Caco-2 (cell line): ENCODE results near the gene TPPP2. TPM values are rescaled to one million over a fixed set of nuclear protein-coding genes. Genes with fewer than 3 reads are reported as not detected.
A peak's percentile ranks its signal among the peaks of the same experiment; 100 is the strongest.

ENCODE experiments used
- BruUV-seq: library from RNA; stranded (reverse); fragments of 400-500 nt; replicated peaks from 2 replicates; lab custom pipeline; 2021; lab: Mats Ljungman, UMichigan
- CTCF ChIA-PET: fragments of 300-600 bp; sonication (Branson Sonifier 250); formaldehyde crosslinking; loops from one replicate; lab custom pipeline; 2022; ENCODE audit warnings: antibody characterized with exemption; lab: Charles Lee
- POLR2A ChIA-PET: fragments of 300-600 bp; sonication (Branson Sonifier 250); formaldehyde crosslinking; loops from one replicate; lab custom pipeline; 2022; ENCODE audit warnings: antibody characterized with exemption; lab: Charles Lee
- DNase-seq, 2 experiments: peaks; one replicate each; pipeline versions ENCODE4 v3.0.0 to v3.0.0-alpha.2; 2020 to 2022
- H3K27me3 ChIP-seq: replicated peaks from 2 replicates; pipeline ENCODE4 v1.6.0; 2011; ENCODE audit warnings: low read length; ENCODE audit not compliant: control insufficient read depth, insufficient read depth
- H3K36me3 ChIP-seq: 2 replicates; pipeline ENCODE4 v1.5.1; 2011; ENCODE audit warnings: low read length; ENCODE audit not compliant: control insufficient read depth, insufficient read depth
- H3K4me1 ChIP-seq: fragments of 250-450 bp; sonication (Bioruptor Pico); 2 replicates; pipeline ENCODE4 v1.5.1; 2020; ENCODE audit warnings: mild to moderate bottlenecking
- H3K4me3 ChIP-seq: 2 replicates; pipeline ENCODE4 v1.5.1; 2011; ENCODE audit warnings: low read depth, mild to moderate bottlenecking, control low read depth, low read length
- H3K9me3 ChIP-seq: fragments of 250-450 bp; sonication (Bioruptor Pico); 2 replicates; pipeline ENCODE4 v1.5.1; 2020; ENCODE audit warnings: mild to moderate bottlenecking, moderate library complexity
- H3K27ac Mint-ChIP-seq: one replicate; pipeline ENCODE4 v1.8.0; 2022; ENCODE audit warnings: mixed read lengths; ENCODE audit not compliant: unreplicated experiment
- H3K27me3 Mint-ChIP-seq: one replicate; pipeline ENCODE4 v1.8.0; 2022; ENCODE audit warnings: mixed read lengths; ENCODE audit not compliant: insufficient read depth, unreplicated experiment
- H3K36me3 Mint-ChIP-seq: one replicate; pipeline ENCODE4 v1.8.0; 2022; ENCODE audit warnings: mild to moderate bottlenecking, mixed read lengths; ENCODE audit not compliant: insufficient read depth, unreplicated experiment
- H3K4me1 Mint-ChIP-seq: one replicate; pipeline ENCODE4 v1.8.0; 2022; ENCODE audit warnings: low read depth, mixed read lengths; ENCODE audit not compliant: unreplicated experiment
- H3K4me3 Mint-ChIP-seq: one replicate; pipeline ENCODE4 v1.8.0; 2022; ENCODE audit warnings: mild to moderate bottlenecking, moderate library complexity, mixed read lengths; ENCODE audit not compliant: unreplicated experiment
- H3K9me3 Mint-ChIP-seq: one replicate; pipeline ENCODE4 v1.8.0; 2022; ENCODE audit warnings: mixed read lengths; ENCODE audit not compliant: unreplicated experiment
- intact Hi-C: fragments of 100-400 bp; cut with micrococcal nuclease; formaldehyde crosslinking; loops from one replicate; pipeline ENCODE4 v1.10.0; 2022; ENCODE audit not compliant: unreplicated experiment
- total RNA-seq: library from RNA; stranded (reverse); gene quantifications from 2 replicates; pipeline ENCODE4 v1.2.3, GENCODE V29; 2022
- TF ChIP-seq, protein P1 (sequence below), 2 experiments: fragments of 200-600 bp in 1 of 2; IDR thresholded peaks; 1 replicate in 1 of 2; 2 replicates in 1 of 2; pipeline versions ENCODE4 v1.5.1 to v1.8.0; 2011 to 2022; ENCODE audit warnings: antibody characterized with exemption in 1 of 2, control low read depth in 1 of 2, inconsistent platforms in 1 of 2, low read depth in 1 of 2, low read length in 1 of 2, mild to moderate bottlenecking in 1 of 2, moderate library complexity in 1 of 2; ENCODE audit not compliant: insufficient read depth in 1 of 2, severe bottlenecking in 1 of 2, unreplicated experiment in 1 of 2

TPPP2 gene
- total RNA-seq, 1 experiment from 2014 or later: not detected

DNA sequence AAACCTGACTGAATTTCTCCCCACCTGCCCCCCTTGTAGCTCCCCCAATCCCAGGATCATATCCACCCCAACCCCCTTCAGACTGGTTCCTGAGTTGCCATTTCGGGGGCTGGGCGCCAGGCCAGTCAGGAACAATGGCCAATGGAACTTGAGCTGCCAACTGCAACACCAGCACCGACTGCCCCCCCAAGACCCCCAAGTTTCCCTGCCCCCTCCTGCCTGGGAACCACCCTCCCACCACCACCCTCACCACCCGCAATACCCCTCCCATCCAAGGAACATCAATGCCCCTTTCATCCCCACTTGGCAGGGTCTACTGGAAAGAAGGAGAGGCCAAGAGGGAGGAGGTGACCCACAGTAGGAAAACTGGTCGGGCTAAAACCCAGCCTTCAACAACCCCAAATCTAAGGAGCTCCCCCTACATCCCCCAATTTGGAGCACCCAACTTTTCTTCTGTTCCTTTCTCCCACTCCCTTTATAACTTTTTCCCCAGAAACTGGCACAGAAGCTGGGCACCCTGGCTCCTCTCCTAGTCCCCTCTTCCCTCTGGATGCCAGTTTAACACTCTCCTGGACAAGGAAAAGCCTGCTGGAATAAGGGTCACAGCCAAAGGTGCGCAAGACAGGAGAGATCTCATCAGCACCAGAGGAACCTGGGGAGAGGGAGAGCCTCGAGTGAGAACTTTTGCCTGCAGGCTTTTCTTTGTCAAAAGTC lies 3.6 kb upstream of the TPPP2 start:
- peaks cover 18% of the 10 kb centered on the region for H3K4me1 Mint-ChIP-seq
- no peak overlapping the region for H3K4me3 Mint-ChIP-seq
- CTCF ChIA-PET: interaction anchor here (0.6 to 2.3 kb wide), 2 partner anchors 12 kb away, joined by 3 to 9 read pairs; no protein-coding TSS in a partner anchor
- no peaks in the 10 kb centered on the region for H3K27me3 Mint-ChIP-seq
- POLR2A ChIA-PET: no interaction called here
- Histone ChIP-seq H3K4me3 (no peak overlapping the region), H3K36me3 (no peaks in the 10 kb centered on the region), H3K4me1 (peaks cover 15% of the 10 kb centered on the region), H3K27me3 (no peaks in the 10 kb centered on the region), H3K9me3 (no peaks in the 10 kb centered on the region)
- no peaks in the 10 kb centered on the region for H3K9me3 Mint-ChIP-seq
- TF ChIP-seq, protein P1, sequence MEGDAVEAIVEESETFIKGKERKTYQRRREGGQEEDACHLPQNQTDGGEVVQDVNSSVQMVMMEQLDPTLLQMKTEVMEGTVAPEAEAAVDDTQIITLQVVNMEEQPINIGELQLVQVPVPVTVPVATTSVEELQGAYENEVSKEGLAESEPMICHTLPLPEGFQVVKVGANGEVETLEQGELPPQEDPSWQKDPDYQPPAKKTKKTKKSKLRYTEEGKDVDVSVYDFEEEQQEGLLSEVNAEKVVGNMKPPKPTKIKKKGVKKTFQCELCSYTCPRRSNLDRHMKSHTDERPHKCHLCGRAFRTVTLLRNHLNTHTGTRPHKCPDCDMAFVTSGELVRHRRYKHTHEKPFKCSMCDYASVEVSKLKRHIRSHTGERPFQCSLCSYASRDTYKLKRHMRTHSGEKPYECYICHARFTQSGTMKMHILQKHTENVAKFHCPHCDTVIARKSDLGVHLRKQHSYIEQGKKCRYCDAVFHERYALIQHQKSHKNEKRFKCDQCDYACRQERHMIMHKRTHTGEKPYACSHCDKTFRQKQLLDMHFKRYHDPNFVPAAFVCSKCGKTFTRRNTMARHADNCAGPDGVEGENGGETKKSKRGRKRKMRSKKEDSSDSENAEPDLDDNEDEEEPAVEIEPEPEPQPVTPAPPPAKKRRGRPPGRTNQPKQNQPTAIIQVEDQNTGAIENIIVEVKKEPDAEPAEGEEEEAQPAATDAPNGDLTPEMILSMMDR (IDR thresholded peaks at IDR 0.05; ENCODE audit: insufficient read depth in 1 of 2, low read depth in 1 of 2, low read length in 1 of 2, severe bottlenecking in 1 of 2, unreplicated experiment in 1 of 2): no peak
- intact Hi-C loops: no loop called here
- BruUV-seq: no TSS peak
- H3K36me3 Mint-ChIP-seq: no peaks in the 10 kb centered on the region
- DNase-seq: no peak
- peak overlapping the region; percentile 15 for H3K27ac Mint-ChIP-seq

DNA sequence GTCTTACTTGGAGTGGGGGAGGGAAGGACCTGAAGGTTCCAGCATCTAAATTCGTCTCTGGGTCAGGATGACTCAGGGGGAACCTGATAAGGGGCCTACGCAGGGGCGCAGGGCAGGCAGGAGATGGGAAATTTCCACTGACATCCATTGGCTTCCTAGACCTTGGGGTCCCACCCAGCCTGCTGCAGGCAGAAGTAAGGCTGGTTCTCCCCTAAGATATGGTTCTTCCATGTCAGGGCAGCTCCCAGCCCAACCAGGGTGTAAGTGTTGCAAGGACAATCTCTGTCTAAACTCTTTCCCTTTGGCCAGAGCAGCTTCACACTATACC lies 3.1 kb upstream of the TPPP2 start:
- no peaks in the 10 kb centered on the region for H3K36me3 Mint-ChIP-seq
- no TSS peak for BruUV-seq
- no peaks in the 10 kb centered on the region for H3K9me3 Mint-ChIP-seq
- H3K4me3 ChIP-seq: no peak overlapping the region
- peak overlapping the region; percentile 15 for H3K27ac Mint-ChIP-seq
- DNase-seq: no peak
- CTCF ChIA-PET: interaction anchor here (1.4 to 2.3 kb wide), 2 partner anchors 12 to 56 kb away, joined by 6 to 9 read pairs; no protein-coding TSS in a partner anchor
- no peaks in the 10 kb centered on the region for H3K9me3 ChIP-seq
- H3K27me3 Mint-ChIP-seq: no peaks in the 10 kb centered on the region
- H3K4me1 ChIP-seq: peaks cover 15% of the 10 kb centered on the region
- POLR2A ChIA-PET: no interaction called here
- no peaks in the 10 kb centered on the region for H3K27me3 ChIP-seq
- peaks cover 18% of the 10 kb centered on the region for H3K4me1 Mint-ChIP-seq
- TF ChIP-seq, protein P1 (IDR thresholded peaks at IDR 0.05; ENCODE audit: insufficient read depth in 1 of 2, low read depth in 1 of 2, low read length in 1 of 2, severe bottlenecking in 1 of 2, unreplicated experiment in 1 of 2): no peak
- H3K36me3 ChIP-seq: no peaks in the 10 kb centered on the region
- intact Hi-C loops: no loop called here
- H3K4me3 Mint-ChIP-seq: no peak overlapping the region

DNA sequence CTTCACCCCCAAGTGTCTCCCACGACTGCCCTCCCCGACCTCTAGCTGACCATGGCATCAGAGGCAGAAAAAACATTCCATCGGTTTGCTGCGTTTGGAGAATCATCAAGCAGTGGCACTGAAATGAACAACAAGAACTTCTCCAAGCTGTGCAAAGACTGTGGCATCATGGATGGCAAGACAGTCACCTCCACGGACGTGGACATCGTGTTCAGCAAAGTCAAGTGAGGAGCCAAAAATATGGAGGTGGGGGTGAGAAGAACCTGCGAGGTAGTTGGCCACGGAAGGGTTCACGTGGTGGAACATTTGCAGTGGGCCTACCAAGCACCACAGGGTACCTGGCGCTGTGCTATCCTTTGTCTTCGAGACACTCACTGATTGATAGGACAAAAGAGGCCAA lies 514 bp downstream of the TPPP2 start:
- Mint-ChIP-seq H3K9me3 (no peaks in the 10 kb centered on the region), H3K27me3 (no peaks in the 10 kb centered on the region), H3K27ac (no peak overlapping the region), H3K4me1 (peaks cover 7% of the 10 kb centered on the region), H3K36me3 (no peaks in the 10 kb centered on the region), H3K4me3 (no peak overlapping the region)
- no peaks in the 10 kb centered on the region for H3K36me3 ChIP-seq
- no peak overlapping the region for H3K4me3 ChIP-seq
- TF ChIP-seq, protein P1 (IDR thresholded peaks at IDR 0.05; ENCODE audit: insufficient read depth in 1 of 2, low read depth in 1 of 2, low read length in 1 of 2, severe bottlenecking in 1 of 2, unreplicated experiment in 1 of 2): no peak
- DNase-seq: no peak
- ChIA-PET POLR2A (no interaction called here), CTCF (no interaction called here)
- no peaks in the 10 kb centered on the region for H3K27me3 ChIP-seq
- intact Hi-C loops: no loop called here
- no TSS peak for BruUV-seq
- peaks cover 9% of the 10 kb centered on the region; the same call in 1 of the 2 replicates for H3K4me1 ChIP-seq
- H3K9me3 ChIP-seq: no peaks in the 10 kb centered on the region
